PC-3 (cell line): ENCODE measurements around the gene MYBPC3. TPM values are rescaled to one million over a fixed set of nuclear protein-coding genes. Genes with fewer than 3 reads are reported as not detected.

Experiments used
- ATAC-seq: fragments of 200-7000 bp; cut with Tn5 transposase; 2 replicates; pipeline ENCODE4 v1.9.1; 2020; ENCODE audit warnings: mild to moderate bottlenecking, moderate library complexity
- BruUV-seq: library from RNA; stranded (reverse); fragments of 400-500 nt; replicated peaks from 2 replicates; lab custom pipeline; 2021; lab: Mats Ljungman, UMichigan
- CTCF ChIA-PET: fragments of 300-600 bp; sonication (Branson Sonifier 250); formaldehyde crosslinking; loops from one replicate; lab custom pipeline; 2022; ENCODE audit warnings: antibody characterized with exemption; lab: Charles Lee
- POLR2A ChIA-PET: fragments of 300-600 bp; sonication (Branson Sonifier 250); formaldehyde crosslinking; loops from one replicate; lab custom pipeline; 2022; ENCODE audit warnings: antibody characterized with exemption; ENCODE audit not compliant: unreplicated experiment; lab: Charles Lee
- DNase-seq: peaks from one replicate; pipeline ENCODE4 v3.0.0-alpha.2; 2015
- H2AFZ ChIP-seq: fragments of 300-600 bp; sonication (generic); 2 replicates; pipeline ENCODE4 v1.6.0; 2016; ENCODE audit warnings: antibody characterized with exemption, low read length
- H3F3A ChIP-seq: fragments of 300-600 bp; sonication (generic); one replicate; pipeline ENCODE4 v1.6.0; 2017; ENCODE audit warnings: antibody characterized with exemption, low read length, control low read depth, mild to moderate bottlenecking; ENCODE audit not compliant: unreplicated experiment
- H3K27ac ChIP-seq: fragments of 300-600 bp; sonication (generic); 2 replicates; pipeline ENCODE4 v1.5.1; 2016; ENCODE audit warnings: mild to moderate bottlenecking, low read length
- H3K27me3 ChIP-seq: fragments of 300-600 bp; sonication (generic); 2 replicates; pipeline ENCODE4 v1.6.1; 2016; ENCODE audit warnings: low read length, mixed read lengths
- H3K36me3 ChIP-seq: fragments of 300-600 bp; sonication (generic); 2 replicates; pipeline ENCODE4 v1.6.1; 2016; ENCODE audit warnings: low read depth, mixed run types, low read length, mixed read lengths
- H3K4me1 ChIP-seq: fragments of 300-600 bp; sonication (generic); 2 replicates; pipeline ENCODE4 v1.5.1; 2016; ENCODE audit warnings: low read length; ENCODE audit not compliant: insufficient read depth
- H3K4me2 ChIP-seq: fragments of 300-600 bp; sonication (generic); 2 replicates; pipeline ENCODE4 v1.6.0; 2016; ENCODE audit warnings: low read length
- H3K4me3 ChIP-seq: fragments of 300-600 bp; sonication (generic); 2 replicates; pipeline ENCODE4 v1.5.1; 2016; ENCODE audit warnings: mild to moderate bottlenecking, low read length, mixed read lengths
- H3K79me2 ChIP-seq: fragments of 300-600 bp; sonication (generic); 2 replicates; pipeline ENCODE4 v1.6.1; 2017; ENCODE audit warnings: low read length, mixed read lengths
- H3K9ac ChIP-seq: fragments of 300-600 bp; sonication (generic); 2 replicates; pipeline ENCODE4 v1.6.0; 2016; ENCODE audit warnings: mild to moderate bottlenecking, low read length
- H3K9me2 ChIP-seq: fragments of 300-600 bp; sonication (generic); replicated peaks from 2 replicates; pipeline ENCODE4 v1.6.1; 2016; ENCODE audit warnings: mixed run types, low read length, mixed read lengths
- H3K9me3 ChIP-seq: fragments of 300-600 bp; sonication (generic); 2 replicates; pipeline ENCODE4 v1.6.1; 2016; ENCODE audit warnings: low read length, mixed read lengths
- H4K20me1 ChIP-seq: fragments of 300-600 bp; sonication (generic); 2 replicates; pipeline ENCODE4 v1.6.1; 2016; ENCODE audit warnings: low read length, mixed read lengths
- EZH2 ChIP-seq: fragments of 300-600 bp; sonication (generic); IDR thresholded peaks from one replicate; pipeline ENCODE4 v1.6.1; 2017; ENCODE audit warnings: antibody characterized with exemption, mild to moderate bottlenecking, low read length; ENCODE audit not compliant: unreplicated experiment
- EZH2phosphoT487 ChIP-seq: fragments of 300-600 bp; sonication (generic); IDR thresholded peaks from 2 replicates; pipeline ENCODE4 v1.6.1; 2018; ENCODE audit warnings: mild to moderate bottlenecking, antibody characterized with exemption, low read length, borderline replicate concordance
- intact Hi-C: fragments of 100-400 bp; cut with micrococcal nuclease; formaldehyde crosslinking; loops from 2 replicates; pipeline ENCODE4 v1.9.0; 2023
- total RNA-seq: library from RNA; depleted of rRNA; stranded (reverse); fragments of >200 nt; gene quantifications from 2 replicates; pipeline ENCODE4 v1.2.3, GENCODE V29; 2014
- TF ChIP-seq, protein P1 (sequence below): fragments of 300-600 bp; sonication (generic); conservative IDR thresholded peaks from 2 replicates; pipeline ENCODE4 v1.5.1; 2017; ENCODE audit warnings: antibody characterized with exemption, low read depth, mild to moderate bottlenecking, low read length

MYBPC3 gene
- total RNA-seq, 1 experiment from 2014 or later: not detected

DNA sequence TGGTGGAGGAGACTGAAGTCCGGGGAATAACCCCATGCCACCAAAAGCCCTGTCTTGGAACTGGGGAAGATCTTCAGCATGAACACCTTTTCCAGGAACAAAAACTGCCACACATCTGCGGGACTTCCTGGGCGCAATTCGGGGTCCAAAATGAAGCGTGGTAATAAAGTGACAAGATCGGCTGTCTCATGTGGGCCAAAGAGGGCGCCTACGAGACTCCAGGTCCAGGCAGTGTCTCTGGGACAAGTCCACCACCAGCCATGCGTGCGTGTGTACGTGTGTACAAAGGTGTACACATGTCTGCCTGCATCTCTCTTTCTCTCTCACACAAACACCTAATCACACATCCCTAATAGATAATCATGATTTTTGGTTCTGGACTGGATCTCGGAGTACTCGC, 8.9 kb upstream of the MYBPC3 start:
- Histone ChIP-seq H3K36me3 (no peaks in the 10 kb centered on the region), H3K9me3 (no peaks in the 10 kb centered on the region), H3K79me2 (no peaks in the 10 kb centered on the region), H3F3A (no peaks in the 10 kb centered on the region), H4K20me1 (no peaks in the 10 kb centered on the region), H3K27ac (no peak overlapping the region), H3K4me3 (no peak overlapping the region), H3K9ac (no peak overlapping the region), H3K4me1 (no peaks in the 10 kb centered on the region), H2AFZ (no peak overlapping the region), H3K27me3 (no peaks in the 10 kb centered on the region), H3K4me2 (no peak overlapping the region), H3K9me2 (no peaks in the 10 kb centered on the region)
- intact Hi-C loops: no loop called here
- TF ChIP-seq, protein P1, sequence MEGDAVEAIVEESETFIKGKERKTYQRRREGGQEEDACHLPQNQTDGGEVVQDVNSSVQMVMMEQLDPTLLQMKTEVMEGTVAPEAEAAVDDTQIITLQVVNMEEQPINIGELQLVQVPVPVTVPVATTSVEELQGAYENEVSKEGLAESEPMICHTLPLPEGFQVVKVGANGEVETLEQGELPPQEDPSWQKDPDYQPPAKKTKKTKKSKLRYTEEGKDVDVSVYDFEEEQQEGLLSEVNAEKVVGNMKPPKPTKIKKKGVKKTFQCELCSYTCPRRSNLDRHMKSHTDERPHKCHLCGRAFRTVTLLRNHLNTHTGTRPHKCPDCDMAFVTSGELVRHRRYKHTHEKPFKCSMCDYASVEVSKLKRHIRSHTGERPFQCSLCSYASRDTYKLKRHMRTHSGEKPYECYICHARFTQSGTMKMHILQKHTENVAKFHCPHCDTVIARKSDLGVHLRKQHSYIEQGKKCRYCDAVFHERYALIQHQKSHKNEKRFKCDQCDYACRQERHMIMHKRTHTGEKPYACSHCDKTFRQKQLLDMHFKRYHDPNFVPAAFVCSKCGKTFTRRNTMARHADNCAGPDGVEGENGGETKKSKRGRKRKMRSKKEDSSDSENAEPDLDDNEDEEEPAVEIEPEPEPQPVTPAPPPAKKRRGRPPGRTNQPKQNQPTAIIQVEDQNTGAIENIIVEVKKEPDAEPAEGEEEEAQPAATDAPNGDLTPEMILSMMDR: no peak
- TF ChIP-seq EZH2 (no peak), EZH2phosphoT487 (no peak)
- CTCF ChIA-PET: no interaction called here
- BruUV-seq: no TSS peak
- DNase-seq (no peak), ATAC-seq (no peak)
- POLR2A ChIA-PET: no interaction called here

DNA sequence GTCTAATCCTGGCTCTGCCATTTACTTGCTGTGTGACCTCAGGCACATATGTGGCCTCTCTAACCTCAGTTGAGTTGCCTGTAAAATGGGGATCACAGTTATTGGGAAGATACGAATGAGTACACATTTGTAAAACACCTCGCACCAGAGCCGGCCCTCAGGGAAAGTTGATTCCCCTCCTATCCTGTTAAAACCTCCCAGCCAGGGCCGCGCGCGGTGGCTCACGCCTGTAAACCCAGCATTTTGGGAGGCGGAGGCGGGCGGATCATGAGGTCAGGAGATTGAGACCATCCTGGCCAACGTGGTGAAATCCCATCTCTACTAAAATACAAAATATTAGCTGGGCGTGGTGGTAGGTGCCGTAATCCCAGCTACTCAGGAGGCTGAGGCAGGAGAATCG, 7.8 kb upstream of the MYBPC3 start:
- no peak for ATAC-seq
- Histone ChIP-seq H3K9ac (no peak overlapping the region), H3K9me2 (no peaks in the 10 kb centered on the region), H3K27me3 (no peaks in the 10 kb centered on the region), H3F3A (no peaks in the 10 kb centered on the region), H3K4me3 (no peak overlapping the region), H3K4me1 (no peaks in the 10 kb centered on the region), H3K9me3 (no peaks in the 10 kb centered on the region), H4K20me1 (no peaks in the 10 kb centered on the region), H3K4me2 (no peak overlapping the region), H2AFZ (no peak overlapping the region), H3K27ac (no peak overlapping the region), H3K36me3 (no peaks in the 10 kb centered on the region), H3K79me2 (no peaks in the 10 kb centered on the region)
- intact Hi-C loops: no loop called here
- BruUV-seq: no TSS peak
- ChIA-PET CTCF (no interaction called here), POLR2A (interaction anchor here (0.6 kb wide), 1 partner anchor 259 kb away, joined by 4 read pairs; no protein-coding TSS in a partner anchor)
- TF ChIP-seq EZH2 (no peak), EZH2phosphoT487 (no peak)
- TF ChIP-seq, protein P1: no peak
- DNase-seq: no peak

DNA sequence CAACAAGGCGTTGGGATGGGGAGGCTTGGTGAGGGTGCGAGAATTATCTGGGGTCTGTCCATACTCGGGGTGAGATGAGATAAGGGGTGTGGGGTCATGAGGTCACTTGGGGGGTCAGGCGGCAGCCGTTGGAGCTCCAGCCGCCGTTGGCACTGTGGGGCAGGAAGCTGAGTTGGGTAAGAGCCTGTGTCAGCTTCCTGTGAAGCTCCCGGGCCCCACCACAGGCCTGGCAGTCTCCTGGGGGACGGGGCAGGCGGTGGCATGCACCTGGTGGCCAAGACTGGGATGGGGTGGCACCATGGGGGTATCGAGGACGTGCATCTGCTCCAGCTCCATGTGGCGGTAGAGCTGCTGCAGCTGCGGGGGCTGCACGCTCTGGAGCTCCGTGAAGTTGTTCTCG, 7.1 kb upstream of the MYBPC3 start:
- Histone ChIP-seq H4K20me1 (no peaks in the 10 kb centered on the region), H3K9me2 (no peaks in the 10 kb centered on the region), H3K9me3 (no peaks in the 10 kb centered on the region), H3K4me3 (no peak overlapping the region), H3K4me1 (no peaks in the 10 kb centered on the region), H3K36me3 (no peaks in the 10 kb centered on the region), H3K27me3 (no peaks in the 10 kb centered on the region), H3F3A (no peaks in the 10 kb centered on the region), H3K79me2 (no peaks in the 10 kb centered on the region), H3K4me2 (no peak overlapping the region), H3K27ac (no peak overlapping the region), H3K9ac (no peak overlapping the region), H2AFZ (no peak overlapping the region)
- DNase-seq (no peak), ATAC-seq (no peak)
- intact Hi-C loops: no loop called here
- BruUV-seq: no TSS peak
- ChIA-PET POLR2A (no interaction called here), CTCF (interaction anchor here (0.6 kb wide), 1 partner anchor 12 kb away, joined by 7 read pairs; no protein-coding TSS in a partner anchor)
- TF ChIP-seq EZH2phosphoT487: no peak
- no peak for TF ChIP-seq EZH2
- TF ChIP-seq, protein P1: no peak
